Activated T-cell treated with anti-CD3 and anti-CD28 coated beads for 1 hour (primary cell): ENCODE measurements around the gene KIZ.

Experiments used
- DNase-seq: peaks from one replicate; pipeline ENCODE4 v3.0.0-alpha.2; 2020; ENCODE audit warnings: low read depth

KIZ gene, protein sequence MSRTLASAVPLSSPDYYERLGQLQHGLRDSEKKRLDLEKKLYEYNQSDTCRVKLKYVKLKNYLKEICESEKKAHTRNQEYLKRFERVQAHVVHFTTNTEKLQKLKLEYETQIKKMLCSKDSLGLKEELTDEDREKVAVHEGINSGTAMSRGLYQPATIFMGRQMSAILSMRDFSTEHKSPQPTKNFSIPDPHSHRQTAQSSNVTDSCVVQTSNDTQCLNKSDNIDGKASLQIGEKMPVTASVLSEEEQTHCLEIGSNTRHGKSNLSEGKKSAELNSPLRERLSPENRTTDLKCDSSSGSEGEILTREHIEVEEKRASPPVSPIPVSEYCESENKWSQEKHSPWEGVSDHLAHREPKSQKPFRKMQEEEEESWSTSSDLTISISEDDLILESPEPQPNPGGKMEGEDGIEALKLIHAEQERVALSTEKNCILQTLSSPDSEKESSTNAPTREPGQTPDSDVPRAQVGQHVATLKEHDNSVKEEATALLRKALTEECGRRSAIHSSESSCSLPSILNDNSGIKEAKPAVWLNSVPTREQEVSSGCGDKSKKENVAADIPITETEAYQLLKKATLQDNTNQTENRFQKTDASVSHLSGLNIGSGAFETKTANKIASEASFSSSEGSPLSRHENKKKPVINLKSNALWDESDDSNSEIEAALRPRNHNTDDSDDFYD

DNA sequence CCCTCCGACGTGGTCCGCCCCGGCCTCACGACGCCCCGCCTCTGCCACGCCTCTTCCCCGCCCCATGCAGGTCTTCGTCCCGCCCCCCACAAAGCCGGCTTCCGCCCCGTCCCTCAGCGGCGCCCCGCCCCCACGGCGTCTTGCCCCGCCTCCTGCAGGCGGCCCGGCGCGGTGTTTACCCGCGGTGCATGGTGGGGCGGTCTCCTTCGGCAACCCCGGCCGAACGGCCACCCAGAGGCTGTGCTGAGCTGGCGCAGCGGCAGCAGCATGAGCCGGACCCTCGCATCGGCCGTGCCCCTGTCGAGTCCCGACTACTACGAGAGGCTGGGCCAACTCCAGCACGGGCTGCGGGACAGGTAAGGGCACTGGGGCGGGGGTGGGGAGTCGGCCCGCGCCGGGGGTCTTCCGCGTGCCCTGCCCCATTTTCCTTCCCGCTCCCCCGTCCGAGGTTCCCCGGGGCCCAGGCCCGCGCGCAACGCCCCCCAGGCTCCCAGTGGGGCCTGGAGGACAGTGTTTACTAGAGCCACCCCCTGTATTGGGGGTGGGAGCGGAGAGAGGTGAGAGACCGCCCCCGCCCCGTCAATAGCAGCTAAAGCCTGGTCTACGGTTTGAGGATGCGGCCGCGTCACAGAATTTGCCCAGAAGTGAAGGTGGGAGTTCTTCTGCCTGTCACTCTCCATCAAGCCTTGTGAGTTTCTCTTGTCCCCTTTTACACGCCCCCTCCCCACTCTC is at the start of gene KIZ:
Gene KIZ (plus strand): TSS at position 234 of the 732 bp plus-strand sequence. CDS start 34 bp downstream, at position 268.
- peak; percentile 98 for DNase-seq

GRCh38 chr20:21077809-21078345 is 48.0 kb upstream of the KIZ start:
- DNase-seq, result no peak

DNA sequence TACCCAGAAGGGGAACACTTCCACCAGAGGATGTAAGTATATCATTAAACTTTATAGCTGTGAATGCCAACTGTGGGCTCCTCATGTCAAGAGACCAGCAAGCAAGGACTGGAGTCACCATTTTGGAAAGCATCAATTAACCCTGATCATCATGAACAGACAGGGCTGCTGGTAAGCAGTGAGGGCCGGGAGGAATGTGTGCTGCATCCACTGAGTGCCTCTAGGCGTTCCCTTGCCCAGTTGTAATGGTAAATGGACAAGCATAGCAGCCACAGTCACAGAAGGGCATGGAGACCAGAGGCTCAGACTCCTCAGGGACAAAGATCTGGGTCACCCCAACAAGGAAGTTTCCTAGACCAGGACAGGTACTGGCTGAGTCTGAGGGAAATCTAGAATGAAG is 43.3 kb upstream of the KIZ start:
- no peak for DNase-seq

GRCh38 chr20:21083825-21084325 is 42.0 kb upstream of the KIZ start:
- DNase-seq, result no peak

- DNase-seq, result no peak
Observed at GRCh38 chr20:21087862-21088540, 37.9 kb upstream of the KIZ start.

DNA sequence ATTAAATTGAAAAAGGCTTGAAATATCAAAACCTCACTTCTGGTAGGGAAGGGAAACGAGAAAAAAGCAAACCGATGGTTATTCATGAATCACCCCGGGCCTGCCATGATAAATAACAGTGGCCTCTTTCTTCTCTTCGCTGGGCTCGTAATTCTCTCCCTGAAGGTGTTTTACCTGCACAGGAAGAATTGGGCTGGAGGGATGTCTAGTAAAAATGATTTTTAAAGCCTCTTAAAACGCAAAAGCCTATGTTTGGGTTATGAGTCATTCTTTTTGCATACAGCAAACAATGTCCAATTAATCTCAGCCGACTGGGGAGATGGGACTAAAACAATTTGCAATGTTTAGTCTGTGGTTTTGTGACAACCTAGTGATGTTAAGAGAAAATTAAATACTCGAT is 36.5 kb upstream of the KIZ start:
- no peak for DNase-seq

GRCh38 chr20:21090111-21090618 is 35.7 kb upstream of the KIZ start:
- no peak for DNase-seq

DNA sequence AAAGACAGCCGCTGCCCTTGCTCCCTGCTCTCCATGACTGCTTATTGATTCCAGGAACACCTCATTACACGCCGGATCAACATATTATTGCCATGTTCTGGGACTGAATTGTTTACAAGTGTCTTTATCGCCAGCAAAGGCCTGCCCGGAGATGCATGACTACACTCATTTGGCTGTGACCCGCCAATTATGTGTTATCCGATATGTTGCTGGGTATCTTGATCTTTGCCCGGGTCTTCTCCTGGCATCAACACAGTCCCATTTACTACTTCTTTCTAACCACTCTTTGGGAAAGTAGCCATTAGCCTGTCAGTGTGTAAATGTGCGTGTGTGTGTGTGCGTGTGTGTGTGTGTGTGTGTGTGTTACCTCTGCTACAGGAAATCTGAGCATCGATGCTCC is 35.2 kb upstream of the KIZ start:
- no peak for DNase-seq

DNA sequence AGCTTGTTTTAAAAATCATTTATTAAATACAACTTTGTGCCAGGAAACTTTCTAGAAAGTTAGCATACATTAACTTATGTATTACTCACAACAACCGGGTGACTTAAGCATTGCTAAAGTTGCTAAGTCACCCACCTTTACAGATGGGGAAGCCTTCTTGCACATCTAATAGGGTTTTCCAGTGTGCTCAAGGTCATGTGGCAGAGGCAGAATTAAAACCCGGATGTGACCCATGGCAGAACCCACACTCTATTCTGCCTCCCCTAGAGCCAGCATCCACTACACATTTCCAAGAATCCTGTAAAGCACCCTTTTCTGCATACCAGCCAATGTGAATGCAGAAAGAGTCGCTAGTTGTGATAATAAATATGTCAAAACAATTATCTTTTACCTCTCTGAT is 33.1 kb upstream of the KIZ start:
- no peak for DNase-seq

DNA sequence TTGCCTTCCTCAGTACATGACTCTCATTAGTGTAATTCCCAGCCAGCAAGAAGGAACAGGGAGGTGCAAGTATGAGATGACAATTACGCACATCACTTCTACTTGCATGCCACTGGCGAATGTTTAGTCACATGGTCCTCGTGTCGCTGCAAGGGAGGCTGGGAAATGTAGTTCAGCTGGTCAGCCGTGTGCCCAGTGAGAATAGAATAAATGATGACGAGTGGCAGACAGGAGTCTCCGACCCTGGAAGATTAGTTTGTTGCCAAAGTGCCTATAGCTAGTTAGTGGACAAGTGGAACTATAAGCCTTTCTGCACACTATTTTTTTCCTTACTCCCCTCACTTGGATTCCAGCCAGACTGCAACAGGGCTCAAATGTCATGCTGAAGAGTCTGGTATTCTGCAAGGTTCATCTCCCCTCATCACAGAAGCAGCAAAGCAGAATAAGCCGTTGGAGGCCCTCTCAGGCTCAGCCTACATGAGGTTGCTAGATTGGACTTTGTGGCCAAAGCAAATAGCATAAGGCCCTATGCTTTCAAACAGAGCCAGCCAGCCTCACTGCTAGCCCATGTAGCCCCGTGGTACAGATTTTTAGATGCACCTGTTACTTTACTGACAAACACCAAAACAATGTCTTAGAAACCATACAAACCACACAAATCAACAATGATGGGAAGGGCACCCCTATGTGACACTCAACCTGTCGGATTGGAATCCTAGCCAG is 29.4 kb upstream of the KIZ start:
- DNase-seq, result no peak

DNA sequence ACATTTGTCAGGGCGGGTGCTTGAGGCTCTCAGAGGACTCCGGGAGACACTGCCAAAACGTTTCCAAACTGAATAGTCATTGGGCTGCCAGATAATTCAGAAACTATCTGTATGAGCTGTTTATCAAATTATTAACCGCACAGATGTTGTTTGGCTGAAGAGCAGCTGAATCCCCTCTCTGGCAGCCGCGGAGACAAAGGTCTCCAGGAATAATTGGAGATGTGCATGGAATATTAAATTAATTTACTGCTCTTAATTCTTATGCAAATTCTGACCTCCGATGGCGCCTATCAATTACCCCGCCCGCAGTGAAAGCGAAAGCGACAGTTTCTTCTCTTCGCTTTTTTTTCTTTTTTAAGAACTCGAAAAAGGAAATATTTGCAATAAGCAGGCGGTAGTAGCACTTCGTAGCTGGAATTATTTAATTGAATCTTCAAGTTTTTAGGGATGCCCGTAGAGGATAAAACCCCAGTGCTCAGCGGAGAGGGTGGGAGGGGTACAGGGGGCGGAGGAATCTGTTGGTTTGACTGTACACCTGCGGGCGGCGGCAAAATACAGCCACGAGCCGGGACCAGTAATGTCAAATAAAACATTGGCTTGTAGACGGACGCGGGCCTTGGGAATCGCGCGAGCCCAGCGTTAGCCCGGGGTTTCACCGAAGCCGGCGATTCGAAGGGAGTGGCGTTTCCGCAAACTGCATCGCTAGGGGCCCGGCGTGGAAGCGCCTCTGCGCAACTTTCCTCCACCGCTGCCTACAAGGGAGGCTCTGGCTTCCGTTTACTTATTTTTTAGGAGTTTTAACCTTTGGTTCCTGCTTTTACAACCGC is 25.9 kb upstream of the KIZ start:
- DNase-seq, result no peak

DNA sequence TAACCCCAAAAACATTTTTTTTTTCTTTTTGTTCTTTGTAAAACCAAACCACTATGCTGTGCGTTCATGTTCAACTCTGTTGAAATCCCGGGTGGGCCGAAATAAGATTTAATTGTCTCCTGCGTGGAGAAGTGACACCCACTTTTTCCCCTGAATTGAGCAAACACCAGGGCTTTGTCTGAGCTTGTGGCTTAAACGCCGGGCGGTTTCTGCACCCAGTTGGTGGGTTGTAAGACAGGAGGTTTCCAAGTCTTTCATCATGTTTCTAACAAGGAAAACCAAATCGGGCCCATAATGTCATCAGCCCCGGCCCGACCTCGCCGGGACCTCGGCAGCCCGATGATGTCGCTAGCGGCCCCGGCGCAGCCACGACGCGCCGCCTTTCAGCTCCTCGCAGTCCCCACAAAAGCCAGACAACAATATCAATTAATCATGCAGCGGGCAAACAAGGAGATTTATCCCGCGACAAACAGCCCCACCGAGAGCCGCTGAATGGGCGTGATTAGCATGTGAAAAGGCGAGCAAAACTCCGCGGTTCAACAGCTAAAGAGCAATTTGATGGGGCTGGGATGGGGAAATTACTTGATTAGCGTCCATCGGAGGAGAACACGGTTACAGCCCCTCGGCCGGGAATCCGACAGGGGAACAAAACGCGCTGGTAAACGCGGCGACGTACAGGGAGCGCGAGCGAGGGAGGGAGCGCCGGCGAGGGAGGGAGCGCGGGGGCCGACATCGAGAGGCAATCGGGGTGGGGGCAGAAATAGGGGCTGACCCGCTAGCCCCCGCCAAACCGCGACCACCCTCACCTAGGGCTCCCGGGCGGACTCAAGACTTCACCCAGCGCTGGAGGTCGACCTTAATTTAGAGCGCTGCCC is 25.1 kb upstream of the KIZ start:
- no peak for DNase-seq

DNA sequence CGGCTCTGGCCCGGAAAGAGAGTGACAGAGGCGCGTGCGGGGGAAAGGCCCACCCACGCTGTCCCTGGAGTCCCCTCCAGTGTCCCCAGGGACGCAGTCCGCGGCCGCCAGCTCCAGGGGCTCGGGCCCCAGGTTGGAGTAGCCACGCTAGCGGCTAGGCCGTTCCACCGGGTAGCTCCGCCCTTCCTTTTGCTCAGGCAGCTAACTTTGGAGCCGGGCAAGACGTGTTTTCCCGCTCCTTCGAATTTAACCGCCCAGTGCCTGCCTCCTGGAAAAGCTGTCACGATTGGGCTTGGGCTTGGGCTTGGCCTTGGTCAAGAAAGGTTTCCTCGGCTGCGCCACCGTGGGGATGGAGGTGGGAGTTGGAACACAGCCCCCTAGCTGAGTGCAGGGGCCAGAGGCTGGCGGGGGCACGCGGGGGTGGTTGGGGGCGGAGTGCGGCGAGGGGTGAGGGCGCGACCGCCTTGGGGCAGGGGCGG is 24.4 kb upstream of the KIZ start:
- no peak for DNase-seq

DNA sequence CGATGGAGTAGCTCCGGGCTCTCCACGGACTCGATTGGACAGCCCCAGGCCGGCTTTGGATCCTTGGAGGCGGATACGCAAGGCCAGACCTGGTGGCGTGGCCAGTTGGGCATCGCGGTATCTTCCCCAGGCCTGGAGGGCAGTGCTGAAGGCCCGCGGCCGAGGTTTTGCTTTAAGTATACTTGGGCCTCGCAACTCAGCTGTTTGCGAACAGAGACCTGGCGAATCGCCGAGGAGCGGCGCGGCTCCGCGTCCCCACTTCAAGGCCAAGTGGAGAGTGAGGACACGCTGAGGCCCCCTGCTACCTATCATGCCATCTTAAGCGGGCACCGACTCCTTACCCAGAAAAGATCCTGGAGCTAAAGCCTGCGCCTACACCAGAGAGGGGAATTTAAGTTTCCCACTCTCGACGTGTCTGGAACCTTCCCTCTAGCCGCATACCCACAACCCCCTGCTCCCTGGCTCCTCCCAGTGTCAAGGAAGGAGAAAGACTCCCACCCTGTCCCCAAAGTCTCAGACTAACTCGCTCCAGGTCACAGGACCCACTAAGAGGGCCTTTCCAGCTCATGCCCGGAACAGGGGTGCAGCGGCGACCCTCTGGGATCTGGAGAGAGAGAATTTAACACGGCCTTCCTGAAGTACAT is 23.8 kb upstream of the KIZ start:
- DNase-seq, result no peak

- DNase-seq, result no peak
Observed at GRCh38 chr20:21102603-21103311, 23.1 kb upstream of the KIZ start.

- DNase-seq, result no peak
Observed at GRCh38 chr20:21103582-21104465, 22.1 kb upstream of the KIZ start.

GRCh38 chr20:21104466-21104761 is 21.5 kb upstream of the KIZ start:
- no peak for DNase-seq
